Body of pancreas (tissue), 4 donors: ENCODE results near the gene SCFD2.

Experiments used
- POLR2A ChIP-seq, 3 donors: fragments of 450-650 bp; IDR thresholded peaks; one replicate each; pipeline ENCODE4 v1.6.1; 2016; ENCODE audit warnings: antibody characterized with exemption in 3 of 3, mild to moderate bottlenecking in 2 of 3
- TF ChIP-seq, protein P1 (sequence below), 7 experiments: fragments of 450-650 bp in 4 of 7; fragments of 200-600 bp in 3 of 7; sonication (generic) in 3 of 7; IDR thresholded peaks; one replicate each; pipeline ENCODE4 v1.5.1; 2016 to 2019; ENCODE audit warnings: antibody characterized with exemption in 7 of 7

DNA sequence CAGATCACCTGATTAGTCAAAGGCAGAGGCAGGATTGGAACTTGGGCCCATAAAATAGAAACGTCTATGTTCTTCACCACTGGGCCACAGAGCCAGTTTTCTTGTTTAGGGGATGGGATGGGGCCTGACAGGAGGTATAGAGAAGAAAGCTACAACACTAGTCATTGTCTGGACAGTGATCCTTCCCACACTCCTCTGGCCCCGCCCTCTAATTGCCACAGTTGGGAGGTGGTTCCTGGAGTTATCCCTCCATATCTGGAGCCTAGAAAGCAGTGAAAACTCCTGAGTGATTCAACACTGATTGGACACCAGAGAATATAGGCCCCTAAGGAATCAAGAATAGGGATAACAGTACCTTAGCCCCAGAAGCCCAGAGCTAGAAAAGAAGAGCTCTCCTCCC, 480.9 kb downstream of the SCFD2 start:
- TF ChIP-seq, protein P1, sequence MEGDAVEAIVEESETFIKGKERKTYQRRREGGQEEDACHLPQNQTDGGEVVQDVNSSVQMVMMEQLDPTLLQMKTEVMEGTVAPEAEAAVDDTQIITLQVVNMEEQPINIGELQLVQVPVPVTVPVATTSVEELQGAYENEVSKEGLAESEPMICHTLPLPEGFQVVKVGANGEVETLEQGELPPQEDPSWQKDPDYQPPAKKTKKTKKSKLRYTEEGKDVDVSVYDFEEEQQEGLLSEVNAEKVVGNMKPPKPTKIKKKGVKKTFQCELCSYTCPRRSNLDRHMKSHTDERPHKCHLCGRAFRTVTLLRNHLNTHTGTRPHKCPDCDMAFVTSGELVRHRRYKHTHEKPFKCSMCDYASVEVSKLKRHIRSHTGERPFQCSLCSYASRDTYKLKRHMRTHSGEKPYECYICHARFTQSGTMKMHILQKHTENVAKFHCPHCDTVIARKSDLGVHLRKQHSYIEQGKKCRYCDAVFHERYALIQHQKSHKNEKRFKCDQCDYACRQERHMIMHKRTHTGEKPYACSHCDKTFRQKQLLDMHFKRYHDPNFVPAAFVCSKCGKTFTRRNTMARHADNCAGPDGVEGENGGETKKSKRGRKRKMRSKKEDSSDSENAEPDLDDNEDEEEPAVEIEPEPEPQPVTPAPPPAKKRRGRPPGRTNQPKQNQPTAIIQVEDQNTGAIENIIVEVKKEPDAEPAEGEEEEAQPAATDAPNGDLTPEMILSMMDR (IDR thresholded peaks at IDR 0.05) = no peak
- TF ChIP-seq POLR2A (IDR thresholded peaks at IDR 0.05) = no peak
